ENCODE measurements around the gene MAS1L.

DNA sequence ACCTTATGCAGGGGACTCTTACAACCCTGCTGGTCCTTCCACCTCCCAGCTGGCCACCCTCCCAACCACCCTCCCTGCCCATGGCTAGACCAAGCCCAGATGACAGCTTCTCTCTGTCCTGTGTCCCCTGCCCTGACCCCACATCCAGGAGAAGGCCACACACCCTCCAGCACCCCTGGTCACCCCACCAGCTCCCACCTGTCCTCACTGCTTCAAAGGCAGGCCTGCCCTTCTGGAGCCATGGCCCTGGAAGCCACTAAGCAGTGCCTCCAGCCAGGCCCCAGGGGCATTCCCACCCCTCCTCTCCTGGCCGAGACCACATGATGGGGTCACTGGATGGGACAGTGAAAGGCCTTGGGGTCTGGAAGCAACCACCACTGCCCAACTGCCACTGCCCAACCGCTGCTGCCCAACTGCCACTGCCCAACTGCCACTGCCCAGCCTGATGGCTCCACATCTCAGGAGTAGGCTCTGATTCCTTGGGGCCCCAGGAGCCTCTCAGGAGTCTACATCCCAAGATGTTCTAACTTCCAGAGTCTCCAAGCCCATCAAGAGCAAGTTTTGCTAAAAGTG is 41.3 kb upstream of the MAS1L start:
- TF ChIP-seq POLR2AphosphoS5 (IDR thresholded peaks at IDR 0.05; ENCODE audit: low read depth, low read length) (no peak), SIN3A (IDR thresholded peaks at IDR 0.05; ENCODE audit: borderline replicate concordance, insufficient read depth, low read length) (no peak)
- TF ChIP-seq, protein P1, sequence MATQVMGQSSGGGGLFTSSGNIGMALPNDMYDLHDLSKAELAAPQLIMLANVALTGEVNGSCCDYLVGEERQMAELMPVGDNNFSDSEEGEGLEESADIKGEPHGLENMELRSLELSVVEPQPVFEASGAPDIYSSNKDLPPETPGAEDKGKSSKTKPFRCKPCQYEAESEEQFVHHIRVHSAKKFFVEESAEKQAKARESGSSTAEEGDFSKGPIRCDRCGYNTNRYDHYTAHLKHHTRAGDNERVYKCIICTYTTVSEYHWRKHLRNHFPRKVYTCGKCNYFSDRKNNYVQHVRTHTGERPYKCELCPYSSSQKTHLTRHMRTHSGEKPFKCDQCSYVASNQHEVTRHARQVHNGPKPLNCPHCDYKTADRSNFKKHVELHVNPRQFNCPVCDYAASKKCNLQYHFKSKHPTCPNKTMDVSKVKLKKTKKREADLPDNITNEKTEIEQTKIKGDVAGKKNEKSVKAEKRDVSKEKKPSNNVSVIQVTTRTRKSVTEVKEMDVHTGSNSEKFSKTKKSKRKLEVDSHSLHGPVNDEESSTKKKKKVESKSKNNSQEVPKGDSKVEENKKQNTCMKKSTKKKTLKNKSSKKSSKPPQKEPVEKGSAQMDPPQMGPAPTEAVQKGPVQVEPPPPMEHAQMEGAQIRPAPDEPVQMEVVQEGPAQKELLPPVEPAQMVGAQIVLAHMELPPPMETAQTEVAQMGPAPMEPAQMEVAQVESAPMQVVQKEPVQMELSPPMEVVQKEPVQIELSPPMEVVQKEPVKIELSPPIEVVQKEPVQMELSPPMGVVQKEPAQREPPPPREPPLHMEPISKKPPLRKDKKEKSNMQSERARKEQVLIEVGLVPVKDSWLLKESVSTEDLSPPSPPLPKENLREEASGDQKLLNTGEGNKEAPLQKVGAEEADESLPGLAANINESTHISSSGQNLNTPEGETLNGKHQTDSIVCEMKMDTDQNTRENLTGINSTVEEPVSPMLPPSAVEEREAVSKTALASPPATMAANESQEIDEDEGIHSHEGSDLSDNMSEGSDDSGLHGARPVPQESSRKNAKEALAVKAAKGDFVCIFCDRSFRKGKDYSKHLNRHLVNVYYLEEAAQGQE (IDR thresholded peaks at IDR 0.05; ENCODE audit: insufficient read depth in 1 of 2, low read depth in 2 of 2, low read length in 2 of 2): no peak

All from PFSK-1 (cell line).